ENCODE results near the gene CNMD. TPM values are rescaled to one million over a fixed set of nuclear protein-coding genes. Genes with fewer than 3 reads are reported as not detected.

Gene CNMD
- polyA plus RNA-seq, 1 donor from 2014 or later = not detected

DNA sequence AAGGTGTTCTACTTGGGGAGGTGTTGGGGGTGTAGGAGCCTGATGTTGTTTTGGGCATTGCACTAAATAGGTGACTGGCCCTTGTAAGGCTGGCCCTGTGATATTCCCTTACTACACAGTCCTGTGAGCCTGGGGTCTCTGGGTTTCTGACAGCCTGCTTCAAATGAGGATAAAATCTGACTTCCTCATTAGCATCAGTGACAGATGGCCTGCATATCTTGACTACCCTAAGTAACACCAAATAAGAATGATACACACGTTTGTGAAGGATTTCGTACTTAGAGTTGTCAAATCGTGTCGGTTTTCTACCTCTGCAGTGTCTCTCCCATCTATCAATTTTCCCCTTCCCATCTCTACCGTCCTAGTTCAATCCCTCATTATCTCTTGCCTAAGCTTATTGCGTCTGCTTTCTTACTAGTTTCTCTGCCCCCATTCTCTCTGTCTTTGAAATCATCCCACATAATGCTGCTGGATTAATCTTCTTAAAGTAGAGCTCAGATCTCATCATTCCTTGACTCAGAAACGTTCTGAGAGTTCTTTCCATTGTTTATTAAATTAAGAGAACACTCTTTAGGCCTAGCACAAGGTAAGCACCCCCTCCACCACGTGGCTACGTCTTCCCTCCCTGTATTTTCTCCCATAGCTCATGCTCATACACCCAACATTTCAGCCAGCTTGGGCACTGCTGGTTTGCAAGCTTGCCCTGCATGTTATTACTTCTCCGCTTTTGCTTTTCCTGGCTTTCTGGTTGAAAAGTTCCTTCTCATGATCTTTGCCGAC is 26.2 kb upstream of the CNMD start:
- Histone ChIP-seq H3F3A (ENCODE audit: insufficient read depth, low read length, poor library complexity, severe bottlenecking) (no peaks in the 10 kb centered on the region), H3K9me3 (ENCODE audit: low read length) (no peaks in the 10 kb centered on the region), H3K36me3 (ENCODE audit: insufficient read depth, low read length) (no peaks in the 10 kb centered on the region), H3K9ac (ENCODE audit: low read length) (no peak overlapping the region), H2AFZ (ENCODE audit: low read depth, low read length) (no peak overlapping the region), H3K27me3 (ENCODE audit: insufficient read depth, low read depth, low read length) (no peaks in the 10 kb centered on the region), H3K4me3 (ENCODE audit: low read length) (no peak overlapping the region), H3K9me2 (ENCODE audit: insufficient read depth, low read length) (no peaks in the 10 kb centered on the region), H4K20me1 (ENCODE audit: insufficient read depth) (no peaks in the 10 kb centered on the region), H3K27ac (ENCODE audit: low read length) (no peak overlapping the region), H3K4me2 (ENCODE audit: low read length) (no peak overlapping the region), H3K79me2 (replicated peaks; ENCODE audit: insufficient read depth, low read length) (no peaks in the 10 kb centered on the region)
- no peak for TF ChIP-seq EZH2 (IDR thresholded peaks at IDR 0.05; ENCODE audit: borderline replicate concordance, insufficient read depth, low read length, poor library complexity, severe bottlenecking)
- TF ChIP-seq RAD21 (conservative IDR thresholded peaks at IDR 0.05) = no peak
- no peak for TF ChIP-seq TAF1 (IDR thresholded peaks at IDR 0.05; ENCODE audit: low read depth)
- TF ChIP-seq EP300 (conservative IDR thresholded peaks at IDR 0.05; ENCODE audit: poor library complexity, severe bottlenecking) = no peak
- TF ChIP-seq, protein P1, sequence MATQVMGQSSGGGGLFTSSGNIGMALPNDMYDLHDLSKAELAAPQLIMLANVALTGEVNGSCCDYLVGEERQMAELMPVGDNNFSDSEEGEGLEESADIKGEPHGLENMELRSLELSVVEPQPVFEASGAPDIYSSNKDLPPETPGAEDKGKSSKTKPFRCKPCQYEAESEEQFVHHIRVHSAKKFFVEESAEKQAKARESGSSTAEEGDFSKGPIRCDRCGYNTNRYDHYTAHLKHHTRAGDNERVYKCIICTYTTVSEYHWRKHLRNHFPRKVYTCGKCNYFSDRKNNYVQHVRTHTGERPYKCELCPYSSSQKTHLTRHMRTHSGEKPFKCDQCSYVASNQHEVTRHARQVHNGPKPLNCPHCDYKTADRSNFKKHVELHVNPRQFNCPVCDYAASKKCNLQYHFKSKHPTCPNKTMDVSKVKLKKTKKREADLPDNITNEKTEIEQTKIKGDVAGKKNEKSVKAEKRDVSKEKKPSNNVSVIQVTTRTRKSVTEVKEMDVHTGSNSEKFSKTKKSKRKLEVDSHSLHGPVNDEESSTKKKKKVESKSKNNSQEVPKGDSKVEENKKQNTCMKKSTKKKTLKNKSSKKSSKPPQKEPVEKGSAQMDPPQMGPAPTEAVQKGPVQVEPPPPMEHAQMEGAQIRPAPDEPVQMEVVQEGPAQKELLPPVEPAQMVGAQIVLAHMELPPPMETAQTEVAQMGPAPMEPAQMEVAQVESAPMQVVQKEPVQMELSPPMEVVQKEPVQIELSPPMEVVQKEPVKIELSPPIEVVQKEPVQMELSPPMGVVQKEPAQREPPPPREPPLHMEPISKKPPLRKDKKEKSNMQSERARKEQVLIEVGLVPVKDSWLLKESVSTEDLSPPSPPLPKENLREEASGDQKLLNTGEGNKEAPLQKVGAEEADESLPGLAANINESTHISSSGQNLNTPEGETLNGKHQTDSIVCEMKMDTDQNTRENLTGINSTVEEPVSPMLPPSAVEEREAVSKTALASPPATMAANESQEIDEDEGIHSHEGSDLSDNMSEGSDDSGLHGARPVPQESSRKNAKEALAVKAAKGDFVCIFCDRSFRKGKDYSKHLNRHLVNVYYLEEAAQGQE (IDR thresholded peaks at IDR 0.05; ENCODE audit: borderline replicate concordance) = no peak

DNA sequence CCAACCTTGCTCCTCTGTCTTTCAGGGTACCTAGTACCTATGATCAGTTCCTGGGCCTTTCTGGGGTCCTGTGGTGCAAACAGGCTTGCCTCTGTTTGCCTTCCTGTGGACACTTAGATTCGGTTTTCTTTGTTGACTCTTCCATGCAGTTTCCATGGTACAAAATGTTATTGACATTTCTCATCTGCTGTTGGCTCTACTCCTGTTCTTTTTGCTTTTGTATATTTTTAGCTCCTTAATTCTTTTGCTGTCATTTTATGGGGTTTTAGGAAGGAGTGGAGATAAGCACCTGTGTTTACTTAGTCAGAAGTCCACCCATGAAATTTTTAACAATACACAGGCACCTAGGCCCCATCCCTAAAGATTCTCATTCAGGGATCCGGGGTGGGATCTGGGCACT is 20.5 kb upstream of the CNMD start:
- Histone ChIP-seq H3K36me3 (ENCODE audit: insufficient read depth, low read length) (no peaks in the 10 kb centered on the region), H3K9me3 (ENCODE audit: low read length) (no peaks in the 10 kb centered on the region), H3K4me3 (ENCODE audit: low read length) (no peak overlapping the region), H4K20me1 (ENCODE audit: insufficient read depth) (no peaks in the 10 kb centered on the region), H3K79me2 (replicated peaks; ENCODE audit: insufficient read depth, low read length) (no peaks in the 10 kb centered on the region), H3K9ac (ENCODE audit: low read length) (no peak overlapping the region), H3K9me2 (ENCODE audit: insufficient read depth, low read length) (no peaks in the 10 kb centered on the region), H3K27ac (ENCODE audit: low read length) (no peak overlapping the region), H2AFZ (ENCODE audit: low read depth, low read length) (no peak overlapping the region), H3F3A (ENCODE audit: insufficient read depth, low read length, poor library complexity, severe bottlenecking) (no peaks in the 10 kb centered on the region), H3K4me2 (ENCODE audit: low read length) (no peak overlapping the region), H3K27me3 (ENCODE audit: insufficient read depth, low read depth, low read length) (no peaks in the 10 kb centered on the region)
- TF ChIP-seq POLR2AphosphoS5 (IDR thresholded peaks at IDR 0.05) (no peak), EP300 (conservative IDR thresholded peaks at IDR 0.05; ENCODE audit: poor library complexity, severe bottlenecking) (no peak), EZH2 (IDR thresholded peaks at IDR 0.05; ENCODE audit: borderline replicate concordance, insufficient read depth, low read length, poor library complexity, severe bottlenecking) (no peak), SMC3 (conservative IDR thresholded peaks at IDR 0.05; ENCODE audit: poor library complexity) (no peak), MXI1 (conservative IDR thresholded peaks at IDR 0.05; ENCODE audit: poor library complexity, severe bottlenecking) (no peak), TAF1 (IDR thresholded peaks at IDR 0.05; ENCODE audit: low read depth) (no peak), RAD21 (conservative IDR thresholded peaks at IDR 0.05) (no peak)
- TF ChIP-seq, protein P2, sequence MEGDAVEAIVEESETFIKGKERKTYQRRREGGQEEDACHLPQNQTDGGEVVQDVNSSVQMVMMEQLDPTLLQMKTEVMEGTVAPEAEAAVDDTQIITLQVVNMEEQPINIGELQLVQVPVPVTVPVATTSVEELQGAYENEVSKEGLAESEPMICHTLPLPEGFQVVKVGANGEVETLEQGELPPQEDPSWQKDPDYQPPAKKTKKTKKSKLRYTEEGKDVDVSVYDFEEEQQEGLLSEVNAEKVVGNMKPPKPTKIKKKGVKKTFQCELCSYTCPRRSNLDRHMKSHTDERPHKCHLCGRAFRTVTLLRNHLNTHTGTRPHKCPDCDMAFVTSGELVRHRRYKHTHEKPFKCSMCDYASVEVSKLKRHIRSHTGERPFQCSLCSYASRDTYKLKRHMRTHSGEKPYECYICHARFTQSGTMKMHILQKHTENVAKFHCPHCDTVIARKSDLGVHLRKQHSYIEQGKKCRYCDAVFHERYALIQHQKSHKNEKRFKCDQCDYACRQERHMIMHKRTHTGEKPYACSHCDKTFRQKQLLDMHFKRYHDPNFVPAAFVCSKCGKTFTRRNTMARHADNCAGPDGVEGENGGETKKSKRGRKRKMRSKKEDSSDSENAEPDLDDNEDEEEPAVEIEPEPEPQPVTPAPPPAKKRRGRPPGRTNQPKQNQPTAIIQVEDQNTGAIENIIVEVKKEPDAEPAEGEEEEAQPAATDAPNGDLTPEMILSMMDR (IDR thresholded peaks at IDR 0.05; ENCODE audit: poor library complexity, severe bottlenecking) = no peak
- TF ChIP-seq, protein P1 (IDR thresholded peaks at IDR 0.05; ENCODE audit: borderline replicate concordance) = no peak

Data from neural cell (in vitro differentiated cells).